NCI-H69 (cell line): ENCODE results near the gene IDH3B.
"Not testable (repeated sequence)": the region's sequence is repeated elsewhere in the genome, so short reads cannot be mapped to it uniquely, and the experiment has no call there.

Experiments
- DNase-seq: peaks from one replicate; lab custom pipeline; 2025; lab: John Stamatoyannopoulos, UW

The IDH3B gene

GRCh38 chr20:2663887-2664719, at the start of gene IDH3B:
Gene IDH3B (minus strand): TSS chr20:2664216. CDS start chr20:2664188, 28 bp downstream.
- peak; percentile 94 for DNase-seq

DNA sequence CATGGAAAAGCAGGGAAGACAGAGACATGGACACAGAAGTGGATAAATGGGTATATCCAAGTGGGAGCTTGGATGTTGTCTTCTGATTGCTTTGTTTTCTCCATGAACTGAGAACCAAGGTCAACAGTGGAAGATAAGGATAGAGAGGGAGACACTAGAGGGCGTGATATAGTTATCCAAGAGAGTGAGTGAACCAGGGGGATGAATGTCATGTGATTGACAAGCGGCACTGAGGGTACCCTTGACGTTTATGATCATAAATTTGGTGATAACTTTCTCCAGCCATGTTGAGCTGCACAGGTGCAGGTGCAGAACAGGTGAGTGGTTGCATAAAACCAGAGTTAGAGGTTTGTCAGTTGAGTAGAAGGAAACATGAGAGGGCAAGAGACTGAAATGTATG, 49.3 kb upstream of the IDH3B start:
- peak; percentile 26 for DNase-seq

- DNase-seq = no peak
Measured at GRCh38 chr20:2709205-2709981, 45.4 kb upstream of the IDH3B start.

DNA sequence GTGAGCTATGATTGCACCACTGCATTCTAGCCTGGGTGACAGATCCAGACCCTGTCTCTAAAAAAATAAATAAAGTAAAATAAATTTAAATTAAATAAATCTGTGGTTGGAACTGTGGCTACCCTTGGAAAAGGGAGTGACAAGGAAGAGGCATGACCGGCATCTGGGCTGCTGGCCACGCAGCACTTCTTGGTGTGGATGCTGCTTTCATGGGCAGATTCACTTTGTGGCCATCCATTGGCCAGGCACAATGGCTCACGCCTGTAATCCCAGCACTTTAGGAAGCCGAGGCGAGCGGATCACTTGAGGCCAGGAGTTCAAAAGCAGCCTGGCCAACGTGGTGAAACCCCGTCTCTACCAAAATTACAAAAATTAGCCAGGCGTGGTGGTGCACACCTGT, 44.6 kb upstream of the IDH3B start:
- DNase-seq = no peak

DNA sequence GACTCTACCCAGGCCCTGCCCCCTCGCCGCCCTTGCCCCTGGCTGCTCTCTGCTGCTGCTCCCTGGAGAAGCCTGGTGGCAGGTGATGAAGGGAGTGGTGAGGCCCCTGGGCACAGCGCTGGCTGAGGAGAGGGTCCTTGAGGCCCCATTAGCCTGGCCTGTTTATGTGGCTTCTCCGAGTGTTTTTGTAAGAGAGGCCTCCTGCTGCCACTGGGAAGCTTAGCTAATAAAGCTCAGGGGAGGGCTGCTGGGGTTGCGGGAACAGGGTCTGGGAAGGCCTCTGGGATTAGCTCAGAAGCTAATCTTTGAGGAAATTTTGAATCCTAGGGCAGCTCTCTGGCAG, 44.0 kb upstream of the IDH3B start:
- DNase-seq = no peak

GRCh38 chr20:2707353-2708072, 43.5 kb upstream of the IDH3B start:
- DNase-seq = no peak

DNA sequence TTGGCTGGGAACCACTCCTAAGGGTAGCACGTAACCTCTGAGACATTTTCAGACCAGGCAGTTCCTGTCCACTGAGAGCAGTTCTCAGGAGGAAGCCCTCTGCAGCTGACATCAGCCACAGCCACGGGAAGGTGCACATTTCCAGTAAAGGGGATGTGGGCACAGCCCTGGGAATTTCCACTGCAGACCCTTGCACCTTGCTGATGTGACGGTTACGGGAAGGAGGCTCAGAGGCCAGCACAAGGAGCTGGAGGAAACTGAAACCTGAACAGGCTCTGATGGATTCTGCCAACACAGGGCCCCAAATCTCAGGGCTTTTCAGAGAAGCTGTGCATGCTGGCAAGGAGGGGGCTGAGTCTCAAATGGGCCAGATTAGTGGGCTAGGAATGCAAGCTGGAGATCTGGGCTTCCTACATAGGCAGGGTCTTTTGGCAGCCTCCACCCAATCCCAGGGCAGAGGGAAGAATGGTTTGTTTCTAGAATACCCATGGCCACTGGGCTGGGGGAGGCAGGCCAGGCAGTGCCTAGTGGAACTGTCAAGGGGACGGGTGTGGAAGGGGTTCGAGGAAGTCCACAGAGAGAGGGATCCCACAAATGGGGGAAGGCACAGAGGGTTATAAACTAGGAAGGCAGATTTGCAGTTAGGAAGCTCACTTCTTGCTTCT, 42.8 kb upstream of the IDH3B start:
- DNase-seq = no peak

GRCh38 chr20:2705931-2706645, 42.1 kb upstream of the IDH3B start:
- DNase-seq = peak; percentile 7

DNA sequence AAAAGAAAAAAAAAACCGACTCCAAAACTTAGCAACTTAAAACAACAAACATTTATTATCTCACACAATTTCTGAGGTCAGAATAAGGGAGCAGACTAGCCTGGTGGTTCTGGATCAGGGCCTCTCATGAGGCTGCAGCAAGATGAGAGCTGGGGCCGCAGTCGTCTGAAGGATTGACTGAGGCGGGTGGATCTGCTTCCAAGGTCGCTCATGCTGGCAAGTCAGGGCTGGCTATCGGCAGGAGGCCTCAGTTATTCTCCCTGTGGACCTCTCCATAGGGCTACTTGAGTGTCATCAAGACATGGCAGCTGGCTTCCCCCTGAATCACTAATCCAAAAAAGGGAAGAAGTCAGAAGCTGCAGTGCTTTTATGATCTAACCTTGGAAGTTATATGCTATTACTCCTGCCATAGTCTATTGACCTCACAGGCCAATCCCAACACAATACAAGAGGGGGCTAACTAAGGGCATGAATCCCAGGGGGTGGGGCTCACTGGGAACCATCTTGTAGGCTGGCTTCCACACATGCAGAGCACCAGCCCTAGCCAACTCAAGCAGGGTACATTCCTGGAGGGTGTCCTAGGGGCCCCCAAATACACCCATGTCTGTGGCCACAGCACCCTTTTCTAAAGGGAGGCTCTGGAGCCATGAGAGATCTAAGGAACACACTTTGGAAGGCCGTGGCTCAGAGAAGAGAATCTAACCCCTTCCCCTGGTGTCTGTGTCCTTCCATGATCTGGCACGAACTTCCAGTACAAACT, 39.9 kb upstream of the IDH3B start:
- DNase-seq = no peak

DNA sequence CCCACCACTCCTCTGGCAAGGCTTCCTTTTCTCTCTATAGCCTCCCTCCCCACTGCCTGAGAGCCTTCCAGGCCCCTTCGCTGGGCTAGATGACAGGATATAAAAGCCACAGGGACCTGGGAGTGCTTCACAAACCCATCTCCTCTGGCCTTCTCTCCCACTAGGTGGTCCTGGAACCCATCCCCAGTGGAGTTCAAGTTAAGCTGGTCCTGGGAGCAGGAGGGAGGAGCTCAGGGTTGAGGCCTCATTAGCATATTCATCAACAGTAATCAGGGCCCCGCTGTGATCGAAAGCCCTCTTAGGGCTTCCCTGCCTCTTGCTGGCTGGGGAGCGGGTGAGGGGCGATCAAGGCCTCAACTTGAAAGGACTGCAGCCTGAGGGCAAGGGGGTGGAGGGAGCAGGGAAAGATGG, 37.7 kb upstream of the IDH3B start:
- DNase-seq = no peak

GRCh38 chr20:2700913-2701620, 37.1 kb upstream of the IDH3B start:
- DNase-seq = no peak

DNA sequence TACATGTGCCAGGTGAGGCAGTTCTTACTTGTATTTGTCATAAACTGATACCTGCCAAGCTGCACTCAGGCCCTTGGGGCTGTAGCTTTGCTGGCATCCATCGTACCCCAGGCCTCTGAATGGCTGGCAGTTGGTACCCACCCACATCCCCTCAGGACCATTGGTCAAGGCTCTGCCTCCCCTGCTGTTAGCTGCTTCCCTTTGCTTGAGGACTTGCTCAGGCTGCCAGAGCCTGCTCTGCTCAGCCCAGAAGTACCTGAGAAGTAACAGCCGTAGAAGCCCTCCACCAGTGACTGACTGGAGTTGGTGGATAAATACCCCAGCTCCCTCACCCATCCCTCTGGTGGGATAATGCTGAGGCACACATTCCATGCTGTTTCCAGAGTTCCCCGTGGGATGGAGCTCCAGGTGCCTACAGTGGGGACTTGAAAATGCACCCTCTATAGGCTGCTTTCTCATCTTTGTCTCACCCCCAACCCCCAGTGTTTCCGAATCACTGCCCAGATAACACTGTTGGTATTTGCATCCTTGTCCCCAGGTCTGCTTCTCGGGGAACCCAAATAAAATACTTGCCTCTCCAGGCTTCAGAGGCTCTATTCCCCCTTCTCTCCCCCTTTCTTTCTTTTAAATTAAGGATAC, 35.9 kb upstream of the IDH3B start:
- no peak for DNase-seq

GRCh38 chr20:2698912-2699311, 34.9 kb upstream of the IDH3B start:
- no peak for DNase-seq

- DNase-seq = no peak
Measured at GRCh38 chr20:2698186-2698817, 34.3 kb upstream of the IDH3B start.

- DNase-seq = peak; percentile 40
Measured at GRCh38 chr20:2697768-2698167, 33.8 kb upstream of the IDH3B start.

DNA sequence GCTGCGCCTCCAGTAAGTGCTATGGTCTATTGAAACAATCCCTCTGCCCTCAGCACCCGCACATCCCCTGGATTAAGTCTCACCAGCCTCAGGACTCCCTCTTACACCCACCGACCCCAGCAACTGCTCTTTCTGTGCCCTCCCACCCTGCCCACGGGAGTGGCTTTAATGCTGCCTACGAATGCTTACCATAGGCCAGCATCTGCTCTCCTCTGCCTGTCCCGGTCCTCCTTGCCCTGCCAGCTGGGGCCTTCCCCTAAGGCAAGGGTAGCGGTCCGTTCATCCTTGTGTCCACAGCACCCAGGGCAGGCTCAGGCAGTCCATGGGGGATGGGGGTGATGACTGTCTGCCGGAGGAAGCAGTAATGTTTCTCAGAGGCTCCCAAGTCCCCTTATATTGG, 32.6 kb upstream of the IDH3B start:
- no peak for DNase-seq

- DNase-seq = not testable (repeated sequence)
Measured at GRCh38 chr20:2695984-2696525, 32.0 kb upstream of the IDH3B start.

DNA sequence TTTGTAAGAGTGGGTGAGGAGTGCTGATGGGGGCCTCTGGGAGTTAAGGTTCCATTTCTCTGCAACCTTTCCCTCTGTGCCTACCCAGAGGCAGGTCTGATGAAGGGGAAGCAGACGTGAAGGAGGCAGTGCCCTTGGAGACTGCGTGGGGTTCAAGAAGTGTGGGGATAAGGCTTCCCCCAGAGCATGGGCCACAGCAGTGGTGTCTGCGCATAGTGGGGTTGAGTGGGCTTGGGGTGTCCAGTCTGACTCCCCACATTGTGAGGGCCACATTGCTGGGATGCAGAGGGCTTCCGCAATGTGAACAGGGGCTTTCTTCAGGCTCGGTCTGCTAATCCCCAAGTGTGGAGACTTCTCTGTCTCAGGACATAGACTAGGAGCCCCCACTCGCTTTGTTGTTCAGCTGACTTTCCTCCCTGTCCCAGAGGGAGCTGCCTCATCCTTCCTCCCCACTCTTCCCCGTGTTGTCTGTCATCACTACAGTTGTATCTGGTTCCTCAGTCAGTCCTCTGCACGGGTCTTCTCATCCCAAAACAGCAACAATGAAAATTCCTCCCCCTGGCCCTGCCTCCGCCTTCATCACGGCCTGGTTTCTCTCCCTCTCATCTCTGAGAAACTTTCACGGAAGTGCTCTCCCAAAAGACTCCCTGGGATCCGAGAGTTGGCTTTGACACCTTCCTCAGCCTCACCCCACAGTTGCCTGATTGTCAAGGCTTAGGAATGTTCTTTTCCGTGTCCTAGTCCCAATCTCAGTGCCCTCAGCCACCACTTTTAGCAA, 31.4 kb upstream of the IDH3B start:
- DNase-seq = no peak
